ENCODE data around the gene NR2F2.
A peak's percentile ranks its signal among the peaks of the same experiment; 100 is the strongest.

DNA sequence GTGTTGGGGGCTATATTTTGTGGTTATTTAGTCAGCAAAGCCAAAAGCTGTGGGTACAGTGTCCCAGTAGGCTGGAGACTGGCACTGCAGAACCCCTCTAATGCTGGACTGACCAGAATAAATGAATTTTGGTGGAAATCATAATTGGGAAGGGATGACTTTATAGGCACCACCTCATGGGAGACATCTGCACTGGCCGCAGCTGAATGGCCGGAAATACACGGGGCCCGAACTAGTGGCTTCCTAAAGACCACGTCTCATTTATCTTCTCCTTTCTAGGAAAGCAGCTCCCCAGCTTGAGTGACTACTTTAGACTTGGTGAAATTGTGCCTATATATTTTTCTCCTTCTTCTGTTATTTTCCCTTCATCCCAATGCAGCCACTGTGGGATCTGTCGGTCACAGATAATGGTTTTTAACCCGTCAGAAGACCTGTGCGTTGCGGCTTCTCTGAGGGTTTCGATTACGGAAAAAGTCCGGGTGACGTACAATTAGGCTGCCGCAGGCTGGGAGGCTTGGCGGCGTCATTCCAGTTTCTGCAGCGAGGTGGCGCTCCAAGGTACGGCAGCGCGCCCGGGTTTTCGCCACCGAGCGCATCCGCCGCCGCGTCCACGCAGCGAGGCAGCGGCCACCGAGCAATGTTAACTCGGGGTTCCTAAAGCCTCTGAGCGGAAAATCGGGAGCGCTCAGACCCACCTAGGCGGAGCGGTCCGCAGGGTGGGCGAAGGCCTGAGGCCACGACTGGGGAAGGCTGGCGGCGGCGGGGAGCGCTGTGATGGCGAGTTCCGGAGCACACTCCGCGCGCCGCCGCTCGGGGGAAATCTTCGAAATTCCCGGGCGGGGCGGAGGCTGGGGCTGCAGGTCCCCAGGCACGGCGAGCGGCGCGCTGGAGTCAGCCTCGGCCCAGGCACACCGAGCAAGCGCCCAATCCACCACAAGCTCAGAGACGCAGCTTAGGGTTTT lies 26.3 kb downstream of the NR2F2 start:
- TF ChIP-seq, protein P1, sequence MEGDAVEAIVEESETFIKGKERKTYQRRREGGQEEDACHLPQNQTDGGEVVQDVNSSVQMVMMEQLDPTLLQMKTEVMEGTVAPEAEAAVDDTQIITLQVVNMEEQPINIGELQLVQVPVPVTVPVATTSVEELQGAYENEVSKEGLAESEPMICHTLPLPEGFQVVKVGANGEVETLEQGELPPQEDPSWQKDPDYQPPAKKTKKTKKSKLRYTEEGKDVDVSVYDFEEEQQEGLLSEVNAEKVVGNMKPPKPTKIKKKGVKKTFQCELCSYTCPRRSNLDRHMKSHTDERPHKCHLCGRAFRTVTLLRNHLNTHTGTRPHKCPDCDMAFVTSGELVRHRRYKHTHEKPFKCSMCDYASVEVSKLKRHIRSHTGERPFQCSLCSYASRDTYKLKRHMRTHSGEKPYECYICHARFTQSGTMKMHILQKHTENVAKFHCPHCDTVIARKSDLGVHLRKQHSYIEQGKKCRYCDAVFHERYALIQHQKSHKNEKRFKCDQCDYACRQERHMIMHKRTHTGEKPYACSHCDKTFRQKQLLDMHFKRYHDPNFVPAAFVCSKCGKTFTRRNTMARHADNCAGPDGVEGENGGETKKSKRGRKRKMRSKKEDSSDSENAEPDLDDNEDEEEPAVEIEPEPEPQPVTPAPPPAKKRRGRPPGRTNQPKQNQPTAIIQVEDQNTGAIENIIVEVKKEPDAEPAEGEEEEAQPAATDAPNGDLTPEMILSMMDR (IDR thresholded peaks at IDR 0.05): peak; percentile 98
- TF ChIP-seq TCF7L2 (IDR thresholded peaks at IDR 0.05; ENCODE audit: low read depth, low read length): peak; percentile 16; the same call in 1 of the 2 replicates

Data from Panc1 (cell line).